Hepatocyte (in vitro differentiated cells): ENCODE data around the gene PCDHB12. TPM values are rescaled to one million over a fixed set of nuclear protein-coding genes. Genes with fewer than 3 reads are reported as not detected.
A peak's percentile ranks its signal among the peaks of the same experiment; 100 is the strongest.
"Not testable (repeated sequence)": the region's sequence is repeated elsewhere in the genome, so short reads cannot be mapped to it uniquely, and the experiment has no call there.

Experiments
- DNase-seq: peaks from one replicate; pipeline ENCODE4 v3.0.0-alpha.2; 2016; ENCODE audit warnings: low spot score
- H2AFZ ChIP-seq: fragments of 200-600 bp; sonication (generic); 2 replicates; pipeline ENCODE4 v1.6.0; 2016; ENCODE audit warnings: antibody characterized with exemption, mild to moderate bottlenecking
- H3K27ac ChIP-seq: fragments of 200-600 bp; sonication (generic); 2 replicates; pipeline ENCODE4 v1.5.1; 2016; ENCODE audit warnings: mild to moderate bottlenecking
- H3K27me3 ChIP-seq: fragments of 200-600 bp; sonication (generic); 2 replicates; pipeline ENCODE4 v1.6.1; 2016
- H3K36me3 ChIP-seq: fragments of 200-600 bp; sonication (generic); replicated peaks from 2 replicates; pipeline ENCODE4 v1.5.1; 2016; ENCODE audit warnings: low read depth; ENCODE audit not compliant: insufficient read depth
- H3K4me1 ChIP-seq: fragments of 200-600 bp; sonication (generic); 2 replicates; pipeline ENCODE4 v1.5.1; 2016; ENCODE audit warnings: mild to moderate bottlenecking, moderate library complexity; ENCODE audit not compliant: insufficient read depth
- H3K4me2 ChIP-seq: fragments of 200-600 bp; sonication (generic); 2 replicates; pipeline ENCODE4 v1.6.0; 2016
- H3K4me3 ChIP-seq: fragments of 200-600 bp; sonication (generic); 2 replicates; pipeline ENCODE4 v1.5.1; 2016; ENCODE audit warnings: mild to moderate bottlenecking
- H3K79me2 ChIP-seq: fragments of 200-600 bp; sonication (generic); 2 replicates; pipeline ENCODE4 v1.6.0; 2017; ENCODE audit warnings: mild to moderate bottlenecking
- H3K9me2 ChIP-seq: fragments of 200-600 bp; sonication (generic); replicated peaks from 2 replicates; pipeline ENCODE4 v1.6.0; 2017; ENCODE audit warnings: mild to moderate bottlenecking; ENCODE audit not compliant: insufficient read depth
- H3K9me3 ChIP-seq: fragments of 200-600 bp; sonication (generic); 2 replicates; pipeline ENCODE4 v1.5.1; 2016; ENCODE audit warnings: low read depth, mild to moderate bottlenecking
- H4K20me1 ChIP-seq: fragments of 200-600 bp; sonication (generic); 2 replicates; pipeline ENCODE4 v1.6.0; 2016; ENCODE audit warnings: mild to moderate bottlenecking; ENCODE audit not compliant: insufficient read depth, poor library complexity, severe bottlenecking
- EZH2 ChIP-seq: fragments of 200-600 bp; sonication (generic); IDR thresholded peaks from 2 replicates; pipeline ENCODE4 v1.6.1; 2016; ENCODE audit warnings: antibody characterized with exemption, mild to moderate bottlenecking, borderline replicate concordance
- EZH2phosphoT487 ChIP-seq: fragments of 200-600 bp; sonication (generic); IDR thresholded peaks from one replicate; pipeline ENCODE4 v1.6.1; 2018; ENCODE audit warnings: antibody characterized with exemption, mild to moderate bottlenecking, low read depth, moderate library complexity; ENCODE audit not compliant: unreplicated experiment, severe bottlenecking
- WGBS: methylation state at CpG from one replicate; pipeline ENCODE4 v1.1.6; 2016; ENCODE audit warnings: low lambda C conversion rate; ENCODE audit errors: missing lambda C conversion rate; 5-methylcytosine and 5-hydroxymethylcytosine counted together
- polyA plus RNA-seq: library from polyadenylated mRNA; unstranded; fragments of >200 nt; fragmentation: Nextera tagmentation; extraction: Ambion mirVana; gene quantifications from 2 replicates; pipeline ENCODE4 v1.2.1, GENCODE V29; 2016
- total RNA-seq: library from RNA; depleted of rRNA; stranded (reverse); fragments of >200 nt; gene quantifications from 2 replicates; pipeline ENCODE4 v1.2.3, GENCODE V29; 2014
- TF ChIP-seq, protein P1 (sequence below): fragments of 200-600 bp; sonication (generic); IDR thresholded peaks from 2 replicates; pipeline ENCODE4 v1.5.1; 2016; ENCODE audit warnings: antibody characterized with exemption, mild to moderate bottlenecking; ENCODE audit not compliant: poor library complexity

Gene PCDHB12
- total and polyA plus RNA-seq, 2 experiments from 2014 or later = 0.86 to 1.1 TPM

DNA sequence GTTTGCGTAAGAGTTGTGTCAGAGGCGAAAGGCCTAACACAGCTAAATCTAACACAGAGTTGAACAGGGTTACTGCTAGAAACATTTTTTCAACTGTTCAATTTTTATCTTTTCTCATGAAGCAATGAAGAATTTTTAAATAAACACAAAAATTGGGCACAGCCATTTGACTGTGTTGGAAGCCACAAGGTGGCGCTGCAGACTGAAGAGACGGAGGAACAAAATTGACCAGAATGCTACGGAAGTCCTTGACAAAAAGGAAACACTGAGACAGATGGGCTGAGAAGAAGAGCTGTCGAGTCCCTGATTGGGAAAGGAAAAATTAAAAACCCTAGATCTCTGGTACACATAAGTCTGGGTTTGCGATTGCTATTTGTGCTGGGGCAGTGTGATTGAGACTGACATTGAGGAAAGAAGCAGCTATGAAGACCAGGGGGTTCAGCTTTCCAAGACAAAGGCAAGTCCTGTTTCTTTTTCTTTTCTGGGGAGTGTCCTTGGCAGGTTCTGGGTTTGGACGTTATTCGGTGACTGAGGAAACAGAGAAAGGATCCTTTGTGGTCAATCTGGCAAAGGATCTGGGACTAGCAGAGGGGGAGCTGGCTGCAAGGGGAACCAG lies 21.5 kb upstream of the PCDHB12 start, which contains the start of gene PCDHB9:
TSS of gene PCDHB9 (plus strand) at position 265 of the 616 bp plus-strand sequence. CDS start at position 423, 158 bp downstream.
- H3K9me2 ChIP-seq = no peaks in the 10 kb centered on the region
- H3K27ac ChIP-seq = no peak within 1 kb of the TSS
- H3K79me2 ChIP-seq = no peaks in the 10 kb centered on the region
- WGBS = 48% methylated on average over 9 of the region's 9 CpGs
- peaks cover 5% of the 10 kb centered on the region for H3K9me3 ChIP-seq
- no peaks in the 10 kb centered on the region for H4K20me1 ChIP-seq
- no peak within 1 kb of the TSS for H2AFZ ChIP-seq
- no peaks in the 10 kb centered on the region for H3K27me3 ChIP-seq
- no peaks in the 10 kb centered on the region for H3K36me3 ChIP-seq
- no peak within 1 kb of the TSS for H3K4me3 ChIP-seq
- DNase-seq = peak; percentile 21
- TF ChIP-seq, protein P1, sequence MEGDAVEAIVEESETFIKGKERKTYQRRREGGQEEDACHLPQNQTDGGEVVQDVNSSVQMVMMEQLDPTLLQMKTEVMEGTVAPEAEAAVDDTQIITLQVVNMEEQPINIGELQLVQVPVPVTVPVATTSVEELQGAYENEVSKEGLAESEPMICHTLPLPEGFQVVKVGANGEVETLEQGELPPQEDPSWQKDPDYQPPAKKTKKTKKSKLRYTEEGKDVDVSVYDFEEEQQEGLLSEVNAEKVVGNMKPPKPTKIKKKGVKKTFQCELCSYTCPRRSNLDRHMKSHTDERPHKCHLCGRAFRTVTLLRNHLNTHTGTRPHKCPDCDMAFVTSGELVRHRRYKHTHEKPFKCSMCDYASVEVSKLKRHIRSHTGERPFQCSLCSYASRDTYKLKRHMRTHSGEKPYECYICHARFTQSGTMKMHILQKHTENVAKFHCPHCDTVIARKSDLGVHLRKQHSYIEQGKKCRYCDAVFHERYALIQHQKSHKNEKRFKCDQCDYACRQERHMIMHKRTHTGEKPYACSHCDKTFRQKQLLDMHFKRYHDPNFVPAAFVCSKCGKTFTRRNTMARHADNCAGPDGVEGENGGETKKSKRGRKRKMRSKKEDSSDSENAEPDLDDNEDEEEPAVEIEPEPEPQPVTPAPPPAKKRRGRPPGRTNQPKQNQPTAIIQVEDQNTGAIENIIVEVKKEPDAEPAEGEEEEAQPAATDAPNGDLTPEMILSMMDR = peak; percentile 28
- no peak for TF ChIP-seq EZH2
- H3K4me2 ChIP-seq = no peak within 1 kb of the TSS
- H3K4me1 ChIP-seq = no peaks in the 10 kb centered on the region

DNA sequence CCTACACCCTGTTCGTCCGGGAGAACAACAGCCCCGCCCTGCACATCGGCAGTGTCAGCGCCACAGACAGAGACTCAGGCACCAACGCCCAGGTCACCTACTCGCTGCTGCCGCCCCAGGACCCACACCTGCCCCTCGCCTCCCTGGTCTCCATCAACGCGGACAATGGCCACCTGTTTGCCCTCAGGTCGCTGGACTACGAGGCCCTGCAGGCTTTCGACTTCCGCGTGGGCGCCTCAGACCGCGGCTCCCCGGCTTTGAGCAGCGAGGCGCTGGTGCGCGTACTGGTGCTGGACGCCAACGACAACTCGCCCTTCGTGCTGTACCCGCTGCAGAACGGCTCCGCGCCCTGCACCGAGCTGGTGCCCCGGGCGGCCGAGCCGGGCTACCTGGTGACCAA lies 19.8 kb upstream of the PCDHB12 start:
- not testable (repeated sequence) for H3K27ac ChIP-seq, H3K4me2 ChIP-seq, H3K36me3 ChIP-seq, H3K9me2 ChIP-seq, H3K79me2 ChIP-seq, H3K4me1 ChIP-seq, H3K4me3 ChIP-seq, H4K20me1 ChIP-seq, H2AFZ ChIP-seq, H3K9me3 ChIP-seq, DNase-seq, H3K27me3 ChIP-seq
- 96% methylated on average over 26 of the region's 37 CpGs for WGBS

DNA sequence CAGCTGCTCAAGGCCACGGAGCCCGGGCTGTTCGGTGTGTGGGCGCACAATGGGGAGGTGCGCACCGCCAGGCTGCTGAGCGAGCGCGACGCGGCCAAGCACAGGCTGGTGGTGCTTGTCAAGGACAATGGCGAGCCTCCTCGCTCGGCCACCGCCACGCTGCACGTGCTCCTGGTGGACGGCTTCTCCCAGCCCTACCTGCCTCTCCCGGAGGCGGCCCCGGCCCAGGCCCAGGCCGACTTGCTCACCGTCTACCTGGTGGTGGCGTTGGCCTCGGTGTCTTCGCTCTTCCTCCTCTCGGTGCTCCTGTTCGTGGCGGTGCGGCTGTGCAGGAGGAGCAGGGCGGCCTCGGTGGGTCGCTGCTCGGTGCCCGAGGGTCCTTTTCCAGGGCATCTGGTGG lies 19.4 kb upstream of the PCDHB12 start:
- DNase-seq, H3K9me3 ChIP-seq, H3K27ac ChIP-seq, H2AFZ ChIP-seq, H3K9me2 ChIP-seq, H3K79me2 ChIP-seq, H3K36me3 ChIP-seq, H4K20me1 ChIP-seq, H3K4me2 ChIP-seq, H3K27me3 ChIP-seq, H3K4me1 ChIP-seq, H3K4me3 ChIP-seq: not testable (repeated sequence)
- 97% methylated on average over 18 of the region's 35 CpGs for WGBS

DNA sequence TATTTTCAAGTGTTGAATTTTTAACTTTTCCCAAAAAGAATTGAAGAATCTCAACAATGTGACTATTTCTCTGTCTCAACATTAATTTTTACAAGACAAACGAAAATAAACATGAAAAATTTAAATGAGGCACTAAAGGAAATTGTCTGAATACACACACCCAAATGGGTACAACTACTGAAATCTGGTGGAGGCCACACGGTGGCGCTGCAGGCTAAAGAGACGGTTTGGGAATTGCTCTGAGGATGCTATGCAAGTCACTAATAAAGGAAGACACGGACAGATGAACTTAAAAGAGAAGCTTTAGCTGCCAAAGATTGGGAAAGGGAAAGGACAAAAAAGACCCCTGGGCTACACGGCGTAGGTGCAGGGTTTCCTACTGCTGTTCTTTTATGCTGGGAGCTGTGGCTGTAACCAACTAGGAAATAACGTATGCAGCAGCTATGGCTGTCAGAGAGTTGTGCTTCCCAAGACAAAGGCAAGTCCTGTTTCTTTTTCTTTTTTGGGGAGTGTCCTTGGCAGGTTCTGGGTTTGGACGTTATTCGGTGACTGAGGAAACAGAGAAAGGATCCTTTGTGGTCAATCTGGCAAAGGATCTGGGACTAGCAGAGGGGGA lies 16.3 kb upstream of the PCDHB12 start, which contains the start of gene PCDHB10:
TSS of gene PCDHB10 (plus strand) at position 244 of the 616 bp plus-strand sequence. CDS start at position 444, 200 bp downstream.
- Histone ChIP-seq H3K4me3 (no peak within 1 kb of the TSS), H3K9me2 (no peaks in the 10 kb centered on the region), H3K79me2 (no peaks in the 10 kb centered on the region), H2AFZ (no peak within 1 kb of the TSS), H3K4me1 (no peaks in the 10 kb centered on the region), H4K20me1 (no peaks in the 10 kb centered on the region), H3K4me2 (no peak within 1 kb of the TSS), H3K27ac (no peak within 1 kb of the TSS), H3K27me3 (no peaks in the 10 kb centered on the region), H3K9me3 (peaks cover 8% of the 10 kb centered on the region), H3K36me3 (no peaks in the 10 kb centered on the region)
- WGBS = 27% methylated on average over 10 of the region's 10 CpGs
- peak; percentile 28 for DNase-seq
- TF ChIP-seq, protein P1 = peak; percentile 41
- TF ChIP-seq EZH2 (no peak), EZH2phosphoT487 (no peak)

DNA sequence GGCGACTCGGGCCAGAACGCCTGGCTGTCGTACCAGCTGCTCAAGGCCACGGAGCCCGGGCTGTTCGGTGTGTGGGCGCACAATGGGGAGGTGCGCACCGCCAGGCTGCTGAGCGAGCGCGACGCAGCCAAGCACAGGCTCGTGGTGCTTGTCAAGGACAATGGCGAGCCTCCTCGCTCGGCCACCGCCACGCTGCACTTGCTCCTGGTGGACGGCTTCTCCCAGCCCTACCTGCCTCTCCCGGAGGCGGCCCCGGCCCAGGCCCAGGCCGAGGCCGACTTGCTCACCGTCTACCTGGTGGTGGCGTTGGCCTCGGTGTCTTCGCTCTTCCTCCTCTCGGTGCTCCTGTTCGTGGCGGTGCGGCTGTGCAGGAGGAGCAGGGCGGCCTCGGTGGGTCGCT lies 14.2 kb upstream of the PCDHB12 start:
- H2AFZ ChIP-seq, H3K4me3 ChIP-seq, H3K9me2 ChIP-seq, H4K20me1 ChIP-seq, H3K79me2 ChIP-seq, H3K27ac ChIP-seq, H3K4me1 ChIP-seq, H3K4me2 ChIP-seq, H3K36me3 ChIP-seq, DNase-seq, H3K9me3 ChIP-seq, H3K27me3 ChIP-seq: not testable (repeated sequence)
- 100% methylated on average over 4 of the region's 37 CpGs for WGBS
